HG03045 (cell line): Measurements from ENCODE around the gene ADO.

Experiments
- ATAC-seq: cut with Tn5 transposase; IDR thresholded peaks from one replicate; pipeline ENCODE4 v1.9.1; 2021; ENCODE audit warnings: mild to moderate bottlenecking, moderate library complexity; ENCODE audit not compliant: unreplicated experiment

The ADO gene

GRCh38 chr10:62792261-62792660 lies 12.3 kb upstream of the ADO start:
- no peak for ATAC-seq

- ATAC-seq = no peak
Observed at GRCh38 chr10:62794306-62794705, 10.2 kb upstream of the ADO start.

DNA sequence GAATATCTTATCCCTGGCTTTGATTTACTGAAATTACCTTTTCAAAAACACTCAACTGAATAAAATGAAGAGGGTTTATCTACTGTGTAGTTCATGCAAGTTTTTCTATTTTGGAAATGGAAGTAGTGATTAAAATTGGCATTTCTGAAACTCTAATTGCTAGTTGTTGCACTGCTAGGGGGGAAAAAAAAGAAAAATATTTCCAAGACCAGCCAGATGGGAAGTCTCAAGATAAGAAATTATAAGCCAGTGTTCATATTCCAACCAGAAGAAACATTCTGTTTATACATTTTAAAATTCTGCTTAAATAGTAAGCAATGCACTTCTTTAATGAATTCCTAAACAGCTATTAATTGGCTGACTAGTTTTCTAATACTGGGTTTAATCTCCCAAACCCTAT lies 9.4 kb upstream of the ADO start:
- ATAC-seq = no peak

DNA sequence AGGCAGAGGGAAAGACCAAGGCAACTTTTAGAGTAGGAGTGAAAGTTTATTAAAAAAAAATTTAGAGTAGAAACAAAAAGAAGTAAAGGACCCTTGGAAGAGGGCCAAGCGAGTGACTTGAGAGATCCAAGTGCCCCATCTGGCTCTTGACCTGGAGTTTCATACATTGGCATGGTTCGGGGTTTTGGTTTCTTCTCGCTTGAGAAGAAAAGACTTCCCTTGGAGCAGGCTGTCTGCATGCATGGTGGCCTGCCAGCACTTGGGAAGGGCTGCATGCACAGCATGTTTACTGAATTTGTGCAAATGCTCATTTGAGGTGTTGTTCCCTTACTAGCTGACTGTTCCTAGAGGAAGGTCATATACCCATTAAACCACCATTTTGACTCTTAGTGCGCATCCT lies 8.8 kb upstream of the ADO start:
- no peak for ATAC-seq

GRCh38 chr10:62796896-62797295 lies 7.6 kb upstream of the ADO start:
- ATAC-seq = no peak

- ATAC-seq = no peak
Observed at GRCh38 chr10:62801871-62802270, 2.6 kb upstream of the ADO start.

DNA sequence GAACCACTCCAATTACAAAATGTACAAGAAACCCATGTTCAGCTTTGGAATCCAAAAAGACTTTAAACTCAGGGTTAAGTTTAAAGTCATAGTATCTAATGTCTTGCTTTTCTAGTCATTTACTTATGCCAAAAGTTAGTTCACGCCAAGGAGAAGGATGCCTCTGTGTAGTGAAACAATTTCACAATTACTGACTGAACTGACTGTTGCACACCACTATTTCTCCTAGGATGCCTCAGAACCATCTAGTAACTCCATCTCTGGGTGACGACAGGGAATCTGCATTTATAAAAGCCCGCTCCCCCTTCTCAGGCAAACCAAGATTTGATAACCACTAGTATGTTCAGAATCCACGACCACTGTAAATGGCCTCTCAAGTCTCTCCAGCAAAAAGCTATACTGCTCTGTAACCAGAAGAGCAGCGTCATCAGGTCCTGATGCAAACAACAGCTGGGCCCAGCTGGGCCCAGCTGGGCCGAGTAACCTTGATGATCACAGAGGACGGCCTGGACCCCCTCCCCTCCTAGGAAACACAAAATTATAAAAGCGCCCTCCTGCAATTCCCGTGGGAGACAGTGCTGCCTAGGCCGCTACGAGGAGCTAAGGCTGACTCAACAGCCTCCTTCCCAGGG lies 680 bp upstream of the ADO start:
- peak; percentile 1 for ATAC-seq

DNA sequence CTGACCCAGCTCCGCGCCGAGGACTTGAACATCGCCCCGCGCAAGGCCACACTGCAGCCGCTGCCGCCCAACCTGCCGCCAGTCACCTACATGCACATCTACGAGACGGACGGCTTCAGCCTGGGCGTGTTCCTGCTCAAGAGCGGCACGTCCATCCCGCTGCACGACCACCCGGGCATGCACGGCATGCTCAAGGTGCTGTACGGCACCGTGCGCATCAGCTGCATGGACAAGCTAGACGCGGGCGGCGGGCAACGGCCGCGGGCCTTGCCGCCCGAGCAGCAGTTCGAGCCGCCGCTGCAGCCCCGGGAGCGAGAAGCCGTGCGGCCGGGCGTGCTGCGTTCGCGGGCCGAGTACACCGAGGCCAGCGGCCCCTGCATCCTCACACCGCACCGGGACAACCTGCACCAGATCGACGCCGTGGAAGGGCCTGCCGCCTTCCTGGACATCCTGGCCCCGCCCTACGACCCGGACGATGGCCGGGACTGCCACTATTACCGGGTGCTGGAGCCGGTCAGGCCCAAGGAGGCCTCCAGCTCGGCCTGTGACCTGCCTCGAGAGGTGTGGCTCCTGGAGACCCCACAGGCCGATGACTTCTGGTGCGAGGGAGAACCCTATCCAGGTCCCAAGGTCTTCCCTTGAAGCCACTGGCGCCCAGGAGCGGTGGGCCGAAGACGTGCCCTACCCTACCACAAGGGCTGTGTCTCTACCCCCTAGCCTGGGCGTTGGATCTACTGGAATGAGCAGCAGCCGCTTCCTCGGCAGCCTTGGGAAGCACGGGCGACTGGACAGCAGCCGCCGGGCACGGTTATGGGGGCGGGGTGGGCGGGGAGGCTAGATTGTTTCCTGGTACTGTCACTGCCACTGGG lies 945 bp downstream of the ADO start:
- ATAC-seq = peak; percentile 5

DNA sequence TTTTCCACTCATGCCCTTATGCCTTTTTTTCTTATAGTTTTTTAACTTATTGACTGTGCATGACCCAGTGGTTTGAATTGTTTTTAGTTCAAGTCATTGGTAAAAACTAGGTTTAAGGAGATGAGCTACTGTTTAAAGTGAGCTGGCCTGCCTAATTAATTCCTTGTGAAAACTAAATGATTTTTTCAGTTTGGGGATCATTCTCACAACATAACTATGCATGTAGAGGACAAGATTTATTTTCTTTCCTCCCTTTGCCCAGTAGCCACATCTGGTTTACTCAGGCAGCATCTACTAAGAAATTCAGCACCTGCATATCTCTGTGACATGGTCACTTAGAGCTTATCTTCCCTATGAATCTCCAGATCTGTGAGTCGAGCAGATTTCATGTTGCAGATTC lies 1.7 kb downstream of the ADO start:
- no peak for ATAC-seq

- no peak for ATAC-seq
Observed at GRCh38 chr10:62810156-62810902, 5.8 kb downstream of the ADO start.

- peak; percentile 44 for ATAC-seq
Observed at GRCh38 chr10:62811159-62811875, 6.8 kb downstream of the ADO start.

- no peak for ATAC-seq
Observed at GRCh38 chr10:62812672-62813439, 8.3 kb downstream of the ADO start.

GRCh38 chr10:62813453-62813852 lies 8.9 kb downstream of the ADO start:
- no peak for ATAC-seq

DNA sequence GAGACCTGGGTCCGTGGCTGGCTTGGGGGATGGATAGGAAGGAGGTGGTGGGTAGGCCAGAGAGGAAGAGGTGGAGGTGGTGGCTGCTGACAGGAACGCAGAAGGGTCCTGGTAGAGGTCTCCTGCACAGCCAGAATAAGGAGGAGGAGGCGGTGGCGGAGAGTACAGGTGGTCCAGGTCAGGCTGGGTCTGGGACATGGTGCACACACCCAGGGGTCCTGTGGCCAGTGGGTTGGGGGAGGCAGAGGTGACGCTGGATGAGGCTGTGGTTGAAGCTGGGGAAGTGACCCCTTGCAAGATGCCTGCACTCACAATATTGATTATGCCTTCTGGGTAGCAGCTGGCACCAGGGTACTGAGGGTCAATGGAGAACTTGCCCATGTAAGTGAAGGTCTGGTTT lies 9.5 kb downstream of the ADO start:
- ATAC-seq = no peak

DNA sequence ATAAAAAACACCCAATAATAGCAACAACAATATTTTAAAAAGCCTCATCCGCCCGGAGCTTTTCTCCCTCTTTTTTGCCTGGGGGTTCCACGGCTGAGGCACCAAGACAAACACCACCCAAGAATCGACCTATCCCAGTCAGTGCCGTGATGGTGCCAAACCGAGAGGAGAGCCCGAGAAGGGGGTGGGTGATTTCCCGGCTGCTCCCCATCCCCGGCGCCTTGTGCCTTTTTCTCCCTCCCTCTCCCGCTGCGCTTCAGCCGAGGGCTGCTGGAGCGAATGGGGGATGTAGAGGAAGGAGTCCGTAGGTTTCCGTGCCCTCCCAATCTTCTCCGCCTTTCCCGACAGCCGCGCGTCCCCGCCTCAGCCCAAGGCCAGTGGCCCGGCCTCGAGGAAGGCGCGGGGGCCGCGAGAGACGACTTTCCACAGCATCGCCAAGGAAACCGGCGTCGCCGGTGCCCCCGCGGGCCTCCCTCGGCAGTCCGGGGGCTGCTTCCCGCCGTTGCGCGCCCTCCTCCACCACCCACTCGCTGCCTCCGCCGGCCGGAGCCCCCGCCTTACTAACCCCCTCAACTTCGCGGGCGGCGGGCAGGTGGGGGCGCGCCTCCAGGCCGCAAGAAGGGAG lies 10.3 kb downstream of the ADO start:
- no peak for ATAC-seq

- no peak for ATAC-seq
Observed at GRCh38 chr10:62815381-62816075, 11.0 kb downstream of the ADO start.

DNA sequence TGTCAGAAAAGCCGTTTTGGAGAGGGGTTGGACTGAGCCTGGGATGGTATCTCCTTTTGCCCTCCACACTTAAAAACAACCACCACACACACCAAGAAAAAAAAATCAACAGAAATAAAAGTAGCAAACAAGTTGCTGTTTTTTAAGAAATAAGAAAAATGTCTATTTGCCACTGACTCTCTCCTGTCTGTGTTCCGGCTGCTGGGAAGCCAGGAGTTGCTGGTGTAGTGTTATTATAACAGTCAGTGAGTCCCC lies 11.5 kb downstream of the ADO start:
- ATAC-seq = no peak

DNA sequence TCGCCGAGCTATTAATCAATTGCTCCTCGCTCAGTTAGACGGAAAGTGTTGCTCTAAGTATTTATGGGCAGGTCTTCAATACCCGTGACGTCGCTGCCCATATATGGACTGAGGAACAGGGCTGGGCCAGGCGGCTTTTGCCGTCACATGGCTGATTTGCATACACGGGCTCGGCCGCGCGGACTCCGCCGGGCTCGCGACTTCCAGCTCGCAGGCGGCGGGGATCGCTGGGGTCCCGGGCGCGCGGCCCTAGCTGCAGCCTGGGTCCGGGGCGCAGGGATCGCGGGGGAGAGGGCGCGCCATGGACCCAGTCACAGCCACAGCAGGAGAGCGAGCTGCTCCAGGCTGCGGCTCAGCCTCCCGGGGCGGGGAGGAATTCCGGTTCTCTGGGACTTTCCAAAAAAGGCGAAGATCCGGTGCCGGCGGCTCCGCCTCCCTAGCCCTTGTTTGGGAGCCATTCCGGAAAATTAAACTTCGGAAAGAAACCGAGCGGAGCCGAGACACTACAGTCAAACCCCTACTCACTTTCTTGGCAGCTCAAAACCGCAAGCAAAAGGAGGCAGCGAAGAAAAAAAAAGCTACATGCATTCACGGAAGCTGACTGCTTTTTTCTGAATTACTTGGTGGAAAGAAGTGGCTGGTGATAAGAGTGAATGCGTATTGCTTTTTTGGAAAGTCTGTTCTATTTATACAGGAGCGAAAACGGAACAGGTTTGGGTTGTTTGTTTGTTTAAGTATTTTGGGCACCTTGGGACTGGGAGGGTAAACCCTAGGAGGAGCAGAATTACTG lies 12.0 kb downstream of the ADO start, which contains the start of gene EGR2:
TSS of gene EGR2 (minus strand) at position 36 of the 790 bp plus-strand sequence. CDS start 337 bp downstream, outside the sequence.
- ATAC-seq = peak; percentile 71
